ENCODE data around the gene CD247. TPM values are rescaled to one million over a fixed set of nuclear protein-coding genes. Genes with fewer than 3 reads are reported as not detected.

The CD247 gene
- total RNA-seq, 4 donors from 2014 or later: 1.5 to 6.4 (median 3.4) TPM; not detected in 1

DNA sequence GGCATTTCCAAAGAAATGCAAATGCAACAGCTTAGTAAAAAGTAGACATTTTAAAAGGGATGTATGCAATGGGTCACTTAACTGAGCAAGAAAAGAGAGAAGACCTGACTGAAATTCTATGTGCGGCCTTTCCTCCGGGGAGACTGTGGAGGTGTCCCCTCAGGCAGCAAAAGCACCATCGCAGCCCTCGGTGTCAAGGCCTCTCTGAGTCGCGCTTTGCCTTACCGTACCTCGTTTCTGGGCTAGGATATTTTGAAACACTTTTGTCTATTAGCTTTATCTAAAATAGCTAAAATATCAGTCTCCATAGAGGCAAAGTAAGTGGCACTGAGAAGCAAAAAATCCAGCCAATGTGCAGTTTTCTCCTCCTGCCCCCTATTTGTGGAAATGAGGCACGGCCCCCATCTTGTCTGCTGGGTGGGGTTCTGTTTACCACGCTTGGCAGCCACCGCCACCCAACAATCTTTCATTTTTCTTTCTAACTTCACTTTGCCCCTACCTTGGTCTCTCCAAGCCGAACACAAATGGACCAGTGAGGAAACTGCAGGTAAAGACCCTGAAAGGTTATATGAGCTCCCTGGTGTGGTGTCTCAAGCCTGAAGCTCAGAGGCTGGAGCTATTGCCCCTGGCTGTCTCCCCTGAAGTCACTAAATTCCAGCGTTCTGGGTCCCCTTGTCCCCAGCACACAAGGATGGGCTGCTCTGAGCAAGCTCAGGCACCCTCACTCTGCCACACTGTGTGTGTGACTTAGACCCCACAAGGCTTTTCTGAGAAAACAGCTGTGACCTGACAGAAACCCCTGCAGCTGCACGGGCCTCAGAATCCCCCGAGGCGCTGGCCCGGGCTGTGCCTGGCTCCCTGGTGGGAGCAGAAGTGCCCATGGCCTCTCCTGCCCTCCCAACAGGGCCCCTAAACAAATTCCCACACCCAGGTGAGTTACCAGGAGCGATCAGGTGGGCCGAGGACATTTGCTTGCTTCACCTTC is 1.6 kb downstream of the CD247 start:
- TF ChIP-seq POLR2AphosphoS5 (IDR thresholded peaks at IDR 0.05) (no peak), EP300 (IDR thresholded peaks at IDR 0.05; ENCODE audit: low read depth) (no peak), POLR2A (IDR thresholded peaks at IDR 0.05) (no peak)
- TF ChIP-seq, protein P1, sequence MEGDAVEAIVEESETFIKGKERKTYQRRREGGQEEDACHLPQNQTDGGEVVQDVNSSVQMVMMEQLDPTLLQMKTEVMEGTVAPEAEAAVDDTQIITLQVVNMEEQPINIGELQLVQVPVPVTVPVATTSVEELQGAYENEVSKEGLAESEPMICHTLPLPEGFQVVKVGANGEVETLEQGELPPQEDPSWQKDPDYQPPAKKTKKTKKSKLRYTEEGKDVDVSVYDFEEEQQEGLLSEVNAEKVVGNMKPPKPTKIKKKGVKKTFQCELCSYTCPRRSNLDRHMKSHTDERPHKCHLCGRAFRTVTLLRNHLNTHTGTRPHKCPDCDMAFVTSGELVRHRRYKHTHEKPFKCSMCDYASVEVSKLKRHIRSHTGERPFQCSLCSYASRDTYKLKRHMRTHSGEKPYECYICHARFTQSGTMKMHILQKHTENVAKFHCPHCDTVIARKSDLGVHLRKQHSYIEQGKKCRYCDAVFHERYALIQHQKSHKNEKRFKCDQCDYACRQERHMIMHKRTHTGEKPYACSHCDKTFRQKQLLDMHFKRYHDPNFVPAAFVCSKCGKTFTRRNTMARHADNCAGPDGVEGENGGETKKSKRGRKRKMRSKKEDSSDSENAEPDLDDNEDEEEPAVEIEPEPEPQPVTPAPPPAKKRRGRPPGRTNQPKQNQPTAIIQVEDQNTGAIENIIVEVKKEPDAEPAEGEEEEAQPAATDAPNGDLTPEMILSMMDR (IDR thresholded peaks at IDR 0.05): no peak
- in situ Hi-C loops (cut with MboI; ENCODE audit: low pct_ligation_motif_present in 1 of 4, low pct_unique_long_range_greater_than_20kb in 1 of 4, low sequenced_read_pairs in 3 of 4): no loop called here
- Histone ChIP-seq H3K36me3 (no peaks in the 10 kb centered on the region), H3K4me1 (peaks cover 0 to 7% (median 0%) of the 10 kb centered on the region in 4 donors), H3K9me3 (no peaks in the 10 kb centered on the region), H3K4me3 (peak overlapping the region in 2 of 4 donors; percentile 2 to 28), H3K27me3 (no peaks in the 10 kb centered on the region), H3K27ac (peak overlapping the region in 3 of 4 donors; percentile 33 to 47 (median 42))
- no peak for DNase-seq
- intact Hi-C loops (cut with DNase I; ENCODE audit: low total_unique reads): no loop called here
- WGBS, 2 donors (ENCODE audit: low coverage in 1 of 2): 80 to 83% methylated on average over 2 to 19 of the region's 19 CpGs

DNA sequence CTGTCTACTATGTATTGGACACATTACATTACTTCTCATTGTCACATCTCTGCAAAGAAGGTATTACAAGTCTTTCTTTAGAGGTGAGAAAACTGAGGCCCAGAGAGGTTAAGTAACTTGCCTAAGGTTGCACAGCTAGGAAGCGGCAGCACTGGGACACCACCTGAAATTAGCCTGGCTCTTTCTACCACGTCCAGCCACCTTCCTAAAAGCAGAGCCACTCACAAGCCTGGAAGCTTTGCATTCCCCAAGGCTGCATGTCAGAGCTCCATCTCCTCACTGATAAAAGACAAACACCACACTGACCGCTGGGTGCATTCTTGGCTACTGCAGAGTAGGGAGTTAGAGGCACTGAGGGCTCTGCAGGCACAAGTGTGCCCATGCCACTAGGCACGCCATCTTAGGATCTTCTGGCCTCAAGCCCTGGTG is 2.4 kb downstream of the CD247 start:
- no peaks in the 10 kb centered on the region for H3K9me3 ChIP-seq
- H3K4me3 ChIP-seq: peak overlapping the region in 1 of 4 donors; percentile 28
- in situ Hi-C loops (cut with MboI; ENCODE audit: low pct_ligation_motif_present in 1 of 4, low pct_unique_long_range_greater_than_20kb in 1 of 4, low sequenced_read_pairs in 3 of 4): no loop called here
- no peak overlapping the region for H3K27ac ChIP-seq
- no peaks in the 10 kb centered on the region for H3K36me3 ChIP-seq
- no peaks in the 10 kb centered on the region for H3K27me3 ChIP-seq
- TF ChIP-seq EP300 (IDR thresholded peaks at IDR 0.05; ENCODE audit: low read depth): no peak
- DNase-seq: no peak
- H3K4me1 ChIP-seq: peaks cover 0 to 7% (median 0%) of the 10 kb centered on the region in 4 donors
- intact Hi-C loops (cut with DNase I; ENCODE audit: low total_unique reads): no loop called here
- 20 to 75% methylated on average over 1 to 4 of the region's 4 CpGs for WGBS, 2 donors (ENCODE audit: low coverage in 1 of 2)

DNA sequence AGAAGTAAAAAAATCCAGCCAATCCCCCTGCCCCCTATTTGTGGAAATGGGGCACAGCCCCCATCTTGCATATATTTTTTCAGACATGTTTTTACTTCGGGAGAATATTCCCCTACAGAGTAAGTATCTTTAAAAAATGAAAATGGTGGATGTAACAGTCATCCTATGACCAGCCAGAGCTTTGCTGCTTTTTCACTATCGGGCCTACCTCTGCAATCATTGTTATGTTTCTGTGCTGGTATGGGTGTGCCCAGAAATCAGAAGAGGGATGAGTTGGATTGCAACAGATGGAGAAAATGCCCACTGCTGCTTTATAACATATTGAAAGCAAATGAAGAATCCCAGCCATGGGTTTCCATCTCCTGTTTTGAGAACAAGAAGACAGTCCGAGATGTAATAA is 2.9 kb downstream of the CD247 start:
- H3K4me3 ChIP-seq: no peak overlapping the region
- H3K27ac ChIP-seq: no peak overlapping the region
- 76 to 93% methylated on average over 3 of the region's 3 CpGs for WGBS, 2 donors (ENCODE audit: low coverage in 1 of 2)
- no peak for DNase-seq
- H3K36me3 ChIP-seq: no peaks in the 10 kb centered on the region
- H3K27me3 ChIP-seq: no peaks in the 10 kb centered on the region
- intact Hi-C loops (cut with DNase I; ENCODE audit: low total_unique reads) (no loop called here), in situ Hi-C loops (cut with MboI; ENCODE audit: low pct_ligation_motif_present in 1 of 4, low pct_unique_long_range_greater_than_20kb in 1 of 4, low sequenced_read_pairs in 3 of 4) (no loop called here)
- H3K9me3 ChIP-seq: no peaks in the 10 kb centered on the region
- TF ChIP-seq EP300 (IDR thresholded peaks at IDR 0.05; ENCODE audit: low read depth) (no peak), POLR2A (IDR thresholded peaks at IDR 0.05) (no peak), POLR2AphosphoS5 (IDR thresholded peaks at IDR 0.05) (no peak)
- TF ChIP-seq, protein P1 (IDR thresholded peaks at IDR 0.05): no peak
- peaks cover 0 to 7% (median 0%) of the 10 kb centered on the region in 4 donors for H3K4me1 ChIP-seq

DNA sequence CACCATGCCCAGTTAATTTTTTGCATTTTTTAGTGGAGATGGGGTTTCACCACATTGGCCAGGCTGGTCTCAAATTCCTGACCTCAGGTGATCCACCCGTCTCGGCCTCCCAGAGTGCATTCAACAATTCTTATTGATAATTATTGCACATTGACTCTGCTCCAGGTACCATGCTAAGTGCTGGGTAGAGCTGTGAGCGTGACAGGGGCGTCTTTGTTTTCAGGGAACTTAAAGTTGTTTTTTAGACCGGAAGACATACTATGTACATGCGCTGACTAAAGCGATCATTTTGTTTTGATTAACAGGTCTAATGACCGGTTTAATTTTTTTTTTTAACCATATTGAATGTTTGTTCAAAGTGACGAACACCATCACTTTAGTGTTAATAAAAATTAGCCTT is 4.0 kb downstream of the CD247 start:
- peaks cover 0 to 7% (median 0%) of the 10 kb centered on the region in 4 donors for H3K4me1 ChIP-seq
- no peak for DNase-seq
- intact Hi-C loops (cut with DNase I; ENCODE audit: low total_unique reads) (no loop called here), in situ Hi-C loops (cut with MboI; ENCODE audit: low pct_ligation_motif_present in 1 of 4, low pct_unique_long_range_greater_than_20kb in 1 of 4, low sequenced_read_pairs in 3 of 4) (no loop called here)
- H3K36me3 ChIP-seq: no peaks in the 10 kb centered on the region
- H3K27ac ChIP-seq: no peak overlapping the region
- no peaks in the 10 kb centered on the region for H3K9me3 ChIP-seq
- 84 to 86% methylated on average over 7 to 9 of the region's 9 CpGs for WGBS, 2 donors (ENCODE audit: low coverage in 1 of 2)
- H3K27me3 ChIP-seq: no peaks in the 10 kb centered on the region
- TF ChIP-seq, protein P1 (IDR thresholded peaks at IDR 0.05): no peak
- no peak for TF ChIP-seq POLR2AphosphoS5 (IDR thresholded peaks at IDR 0.05)
- no peak for TF ChIP-seq POLR2A (IDR thresholded peaks at IDR 0.05)
- no peak for TF ChIP-seq EP300 (IDR thresholded peaks at IDR 0.05; ENCODE audit: low read depth)
- H3K4me3 ChIP-seq: no peak overlapping the region

All from transverse colon (tissue), 4 donors.